Ishikawa (cell line): ENCODE data around the gene ANXA2R.

Source experiments
- CEBPB ChIP-seq: IDR thresholded peaks from 2 replicates; pipeline ENCODE4 v1.6.1; 2012
- CREB1 ChIP-seq: IDR thresholded peaks from 2 replicates; pipeline ENCODE4 v1.6.1; 2012; ENCODE audit warnings: low read depth
- EGR1 ChIP-seq: IDR thresholded peaks from 2 replicates; pipeline ENCODE4 v1.6.1; 2012
- EP300 ChIP-seq: IDR thresholded peaks from 2 replicates; pipeline ENCODE4 v1.6.1; 2012; ENCODE audit warnings: borderline replicate concordance
- FOXM1 ChIP-seq: IDR thresholded peaks from 2 replicates; pipeline ENCODE4 v1.6.1; 2012; ENCODE audit warnings: low read depth, borderline replicate concordance
- MAX ChIP-seq: IDR thresholded peaks from 2 replicates; pipeline ENCODE4 v1.6.1; 2012
- NFIC ChIP-seq: IDR thresholded peaks from 2 replicates; pipeline ENCODE4 v1.6.1; 2012
- RAD21 ChIP-seq: IDR thresholded peaks from 2 replicates; pipeline ENCODE4 v1.6.1; 2012; ENCODE audit warnings: low read depth
- REST ChIP-seq: IDR thresholded peaks from 2 replicates; pipeline ENCODE4 v1.6.1; 2012; ENCODE audit warnings: low read depth, mild to moderate bottlenecking
- TAF1 ChIP-seq: IDR thresholded peaks from 2 replicates; pipeline ENCODE4 v1.6.1; 2012; ENCODE audit warnings: low read depth, mild to moderate bottlenecking
- TCF12 ChIP-seq: IDR thresholded peaks from 2 replicates; pipeline ENCODE4 v1.6.1; 2012; ENCODE audit warnings: low read depth
- TEAD4 ChIP-seq: IDR thresholded peaks from 2 replicates; pipeline ENCODE4 v1.6.1; 2012
- USF1 ChIP-seq: IDR thresholded peaks from 2 replicates; pipeline ENCODE4 v1.6.1; 2012
- YY1 ChIP-seq: IDR thresholded peaks from 2 replicates; pipeline ENCODE4 v1.6.1; 2012; ENCODE audit warnings: low read depth
- ZBTB7A ChIP-seq: IDR thresholded peaks from 2 replicates; pipeline ENCODE4 v1.6.1; 2012; ENCODE audit warnings: low read depth

Gene ANXA2R

GRCh38 chr5:43000111-43000840 lies 39.8 kb downstream of the ANXA2R start:
- TF ChIP-seq FOXM1 (no peak), EP300 (no peak), NFIC (no peak), CEBPB (no peak), RAD21 (no peak), TEAD4 (no peak), USF1 (no peak), ZBTB7A (no peak), YY1 (no peak), REST (no peak), CREB1 (no peak), TAF1 (no peak), MAX (no peak), EGR1 (no peak), TCF12 (no peak)

- TF ChIP-seq CEBPB = no peak
- no peak for TF ChIP-seq TAF1
- TF ChIP-seq EP300 = no peak
Measured at GRCh38 chr5:42995360-42995751, 44.8 kb downstream of the ANXA2R start.

GRCh38 chr5:42994555-42995359 lies 45.4 kb downstream of the ANXA2R start:
- TF ChIP-seq TEAD4 (no peak), TCF12 (no peak), REST (no peak), EGR1 (no peak), MAX (no peak), FOXM1 (no peak), YY1 (no peak)

GRCh38 chr5:42994246-42994554 lies 45.9 kb downstream of the ANXA2R start:
- TF ChIP-seq RAD21 = no peak
- TF ChIP-seq REST = no peak
- no peak for TF ChIP-seq ZBTB7A
- no peak for TF ChIP-seq TEAD4
- TF ChIP-seq TAF1 = no peak
- TF ChIP-seq CREB1 = no peak
- no peak for TF ChIP-seq NFIC
- no peak for TF ChIP-seq USF1
- TF ChIP-seq CEBPB = no peak
- no peak for TF ChIP-seq EGR1
- TF ChIP-seq EP300 = no peak
- no peak for TF ChIP-seq TCF12
- TF ChIP-seq MAX = no peak
- no peak for TF ChIP-seq FOXM1
- TF ChIP-seq YY1 = no peak
